HCT116 (cell line): Measurements from ENCODE around the gene STUM. TPM values are rescaled to one million over a fixed set of nuclear protein-coding genes. Genes with fewer than 3 reads are reported as not detected.

Experiments used
- ATAC-seq: fragments of 200-7000 bp; cut with Tn5 transposase; 2 replicates; pipeline ENCODE4 v1.9.1; 2020; ENCODE audit warnings: mild to moderate bottlenecking, moderate library complexity
- BruUV-seq: library from RNA; stranded (reverse); fragments of 400-500 nt; replicated peaks from 2 replicates; lab custom pipeline; 2021; lab: Mats Ljungman, UMichigan
- CTCF ChIA-PET: fragments of 300-600 bp; sonication (Branson Sonifier 250); formaldehyde crosslinking; loops from one replicate; lab custom pipeline; 2021; ENCODE audit warnings: antibody characterized with exemption; lab: Charles Lee
- POLR2A ChIA-PET: fragments of 300-600, 350-600 bp; sonication (Branson Sonifier 250); formaldehyde crosslinking; loops from one replicate; lab custom pipeline; 2021; ENCODE audit warnings: antibody characterized with exemption; lab: Charles Lee
- RAD21 ChIA-PET, 2 experiments: fragments of 300-600 bp; sonication (Branson Sonifier 250); formaldehyde crosslinking; loops; one replicate each; lab custom pipeline; 2023; ENCODE audit warnings: low total read pairs in 2 of 2; ENCODE audit not compliant: uncharacterized antibody in 2 of 2, unreplicated experiment in 2 of 2, low non-redundant PET in 1 of 2; lab: Charles Lee
- DNase-seq: peaks from one replicate; pipeline ENCODE4 v3.0.0-alpha.2; 2010; ENCODE audit warnings: low read depth, low spot score
- H2AFZ ChIP-seq: fragments of 200-600 bp; shearing (Covaris generic), sonication (generic); 2 replicates; pipeline ENCODE4 v1.6.1; 2017; ENCODE audit warnings: low read depth, mixed run types, mixed read lengths, antibody characterized with exemption, low read length; ENCODE audit not compliant: poor library complexity, severe bottlenecking
- H3K27ac ChIP-seq: 2 replicates; pipeline ENCODE4 v1.5.1; 2012; ENCODE audit warnings: low read depth, low read length
- H3K27me3 ChIP-seq: fragments of 200-600 bp; sonication (generic); 2 replicates; pipeline ENCODE4 v1.6.1; 2016; ENCODE audit warnings: mixed run types, low read length, mixed read lengths; ENCODE audit not compliant: insufficient read depth
- H3K36me3 ChIP-seq, 2 experiments: fragments of 200-500 bp in 1 of 2; fragments of 200-600 bp in 1 of 2; sonication (Bioruptor generic) in 1 of 2; sonication (generic) in 1 of 2; 2 replicates each; pipeline versions ENCODE4 v1.5.1 to v1.6.1; 2014 to 2016; ENCODE audit warnings: low read length in 2 of 2, inconsistent platforms in 1 of 2, mixed read lengths in 1 of 2, mixed run types in 1 of 2; ENCODE audit not compliant: insufficient read depth in 2 of 2, control insufficient read depth in 1 of 2
- H3K4me1 ChIP-seq, 2 experiments: fragments of 200-600 bp in 1 of 2; sonication (generic) in 1 of 2; 2 replicates each; pipeline versions ENCODE4 v1.5.1 to v1.6.1; 2012 to 2017; ENCODE audit warnings: low read length in 2 of 2, inconsistent platforms in 1 of 2, mild to moderate bottlenecking in 1 of 2, mixed read lengths in 1 of 2, mixed run types in 1 of 2, moderate library complexity in 1 of 2; ENCODE audit not compliant: insufficient read depth in 2 of 2, control insufficient read depth in 1 of 2
- H3K4me2 ChIP-seq: fragments of 200-600 bp; sonication (generic); 2 replicates; pipeline ENCODE4 v1.6.1; 2017; ENCODE audit warnings: mixed run types, low read length, mixed read lengths
- H3K4me3 ChIP-seq, 2 experiments: fragments of 200-600 bp in 1 of 2; sonication (generic) in 1 of 2; replicated peaks in 1 of 2; 2 replicates each; pipeline ENCODE4 v1.5.1; 2011 to 2016; ENCODE audit warnings: low read length in 2 of 2, control low read depth in 1 of 2, low read depth in 1 of 2, mild to moderate bottlenecking in 1 of 2, mixed read lengths in 1 of 2, mixed run types in 1 of 2
- H3K79me2 ChIP-seq: fragments of 200-600 bp; sonication (generic); 2 replicates; pipeline ENCODE4 v1.6.1; 2017; ENCODE audit warnings: mild to moderate bottlenecking, mixed run types, low read length, moderate library complexity, mixed read lengths; ENCODE audit not compliant: insufficient read depth
- H3K9ac ChIP-seq: fragments of 200-600 bp; sonication (generic); 2 replicates; pipeline ENCODE4 v1.6.1; 2016; ENCODE audit warnings: low read length, mixed read lengths
- H3K9me2 ChIP-seq: fragments of 200-600 bp; sonication (generic), shearing (Covaris generic); 2 replicates; pipeline ENCODE4 v1.6.1; 2017; ENCODE audit warnings: mixed run types, mild to moderate bottlenecking, moderate library complexity; ENCODE audit not compliant: insufficient read depth
- H3K9me3 ChIP-seq, 2 experiments: fragments of 200-500 bp in 1 of 2; fragments of 200-600 bp in 1 of 2; sonication (Bioruptor generic) in 1 of 2; sonication (generic) in 1 of 2; 2 replicates each; pipeline ENCODE4 v1.6.1; 2014 to 2017; ENCODE audit warnings: low read length in 2 of 2, mixed read lengths in 2 of 2, inconsistent platforms in 1 of 2, low read depth in 1 of 2, mild to moderate bottlenecking in 1 of 2, mixed run types in 1 of 2, moderate library complexity in 1 of 2; ENCODE audit not compliant: control insufficient read depth in 1 of 2, insufficient read depth in 1 of 2
- H4K20me1 ChIP-seq: fragments of 200-600 bp; sonication (generic), shearing (Covaris generic); 2 replicates; pipeline ENCODE4 v1.6.1; 2017; ENCODE audit warnings: mixed run types, mild to moderate bottlenecking, moderate library complexity; ENCODE audit not compliant: insufficient read depth
- CBX3 ChIP-seq: IDR thresholded peaks from 2 replicates; pipeline ENCODE4 v1.6.1; 2012; ENCODE audit warnings: low read depth
- CEBPB ChIP-seq: IDR thresholded peaks from 2 replicates; pipeline ENCODE4 v1.6.1; 2012; ENCODE audit warnings: low read depth
- EZH2phosphoT487 ChIP-seq: fragments of 200-600 bp; IDR thresholded peaks from 2 replicates; pipeline ENCODE4 v1.6.1; 2018; ENCODE audit warnings: antibody characterized with exemption, borderline replicate concordance
- JUND ChIP-seq: IDR thresholded peaks from 2 replicates; pipeline ENCODE4 v1.6.1; 2012
- POLR2AphosphoS5 ChIP-seq: IDR thresholded peaks from 2 replicates; pipeline ENCODE4 v1.6.1; 2011; ENCODE audit warnings: mild to moderate bottlenecking, low read depth, low read length, moderate library complexity
- ZFX ChIP-seq: fragments of 450-650 bp; IDR thresholded peaks from 2 replicates; pipeline ENCODE4 v1.6.1; 2017
- intact Hi-C: fragments of 100-400 bp; cut with micrococcal nuclease; formaldehyde crosslinking; loops from 2 replicates; pipeline ENCODE4 v1.10.0; 2022
- total RNA-seq: library from RNA; stranded (reverse); gene quantifications from one replicate; pipeline ENCODE4 v1.2.1, GENCODE V29; 2021; ENCODE audit not compliant: unreplicated experiment
- TF ChIP-seq, protein P1 (sequence below): IDR thresholded peaks from 2 replicates; pipeline ENCODE4 v1.6.1; 2012; ENCODE audit warnings: low read depth
- TF ChIP-seq, protein P2 (sequence below): IDR thresholded peaks from 2 replicates; pipeline ENCODE4 v1.6.1; 2012

STUM gene
- total RNA-seq, 1 experiment from 2014 or later = not detected

DNA sequence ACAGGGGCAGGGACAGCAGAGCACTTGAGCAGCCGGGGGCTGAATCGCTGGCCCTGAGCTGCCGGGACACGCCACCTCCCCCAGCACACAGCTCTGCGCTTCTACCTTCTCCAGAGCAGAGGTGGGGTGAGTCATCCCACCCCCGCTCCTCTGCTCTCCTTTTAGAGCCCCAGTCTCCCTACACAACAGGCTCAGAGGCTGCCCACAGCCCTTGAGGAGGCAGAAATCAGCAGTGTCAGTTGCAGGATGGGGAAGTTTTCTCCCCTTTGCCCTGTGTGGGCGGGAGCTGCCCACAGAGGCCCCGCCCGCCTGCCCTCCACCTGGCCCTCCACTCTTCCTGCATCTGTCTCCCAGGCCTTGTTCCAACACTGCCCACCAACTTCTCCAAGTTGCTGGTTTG lies 94.6 kb downstream of the STUM start (continued):
- no peak for TF ChIP-seq CEBPB
- TF ChIP-seq EZH2phosphoT487 = no peak
- no peak for TF ChIP-seq ZFX
- TF ChIP-seq CBX3 = no peak
- TF ChIP-seq, protein P1, sequence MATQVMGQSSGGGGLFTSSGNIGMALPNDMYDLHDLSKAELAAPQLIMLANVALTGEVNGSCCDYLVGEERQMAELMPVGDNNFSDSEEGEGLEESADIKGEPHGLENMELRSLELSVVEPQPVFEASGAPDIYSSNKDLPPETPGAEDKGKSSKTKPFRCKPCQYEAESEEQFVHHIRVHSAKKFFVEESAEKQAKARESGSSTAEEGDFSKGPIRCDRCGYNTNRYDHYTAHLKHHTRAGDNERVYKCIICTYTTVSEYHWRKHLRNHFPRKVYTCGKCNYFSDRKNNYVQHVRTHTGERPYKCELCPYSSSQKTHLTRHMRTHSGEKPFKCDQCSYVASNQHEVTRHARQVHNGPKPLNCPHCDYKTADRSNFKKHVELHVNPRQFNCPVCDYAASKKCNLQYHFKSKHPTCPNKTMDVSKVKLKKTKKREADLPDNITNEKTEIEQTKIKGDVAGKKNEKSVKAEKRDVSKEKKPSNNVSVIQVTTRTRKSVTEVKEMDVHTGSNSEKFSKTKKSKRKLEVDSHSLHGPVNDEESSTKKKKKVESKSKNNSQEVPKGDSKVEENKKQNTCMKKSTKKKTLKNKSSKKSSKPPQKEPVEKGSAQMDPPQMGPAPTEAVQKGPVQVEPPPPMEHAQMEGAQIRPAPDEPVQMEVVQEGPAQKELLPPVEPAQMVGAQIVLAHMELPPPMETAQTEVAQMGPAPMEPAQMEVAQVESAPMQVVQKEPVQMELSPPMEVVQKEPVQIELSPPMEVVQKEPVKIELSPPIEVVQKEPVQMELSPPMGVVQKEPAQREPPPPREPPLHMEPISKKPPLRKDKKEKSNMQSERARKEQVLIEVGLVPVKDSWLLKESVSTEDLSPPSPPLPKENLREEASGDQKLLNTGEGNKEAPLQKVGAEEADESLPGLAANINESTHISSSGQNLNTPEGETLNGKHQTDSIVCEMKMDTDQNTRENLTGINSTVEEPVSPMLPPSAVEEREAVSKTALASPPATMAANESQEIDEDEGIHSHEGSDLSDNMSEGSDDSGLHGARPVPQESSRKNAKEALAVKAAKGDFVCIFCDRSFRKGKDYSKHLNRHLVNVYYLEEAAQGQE = no peak
- TF ChIP-seq POLR2AphosphoS5 = 0 out of 2 replicates have a peak, but pooled peaks have one; percentile 37
- TF ChIP-seq JUND = peak; percentile 80

DNA sequence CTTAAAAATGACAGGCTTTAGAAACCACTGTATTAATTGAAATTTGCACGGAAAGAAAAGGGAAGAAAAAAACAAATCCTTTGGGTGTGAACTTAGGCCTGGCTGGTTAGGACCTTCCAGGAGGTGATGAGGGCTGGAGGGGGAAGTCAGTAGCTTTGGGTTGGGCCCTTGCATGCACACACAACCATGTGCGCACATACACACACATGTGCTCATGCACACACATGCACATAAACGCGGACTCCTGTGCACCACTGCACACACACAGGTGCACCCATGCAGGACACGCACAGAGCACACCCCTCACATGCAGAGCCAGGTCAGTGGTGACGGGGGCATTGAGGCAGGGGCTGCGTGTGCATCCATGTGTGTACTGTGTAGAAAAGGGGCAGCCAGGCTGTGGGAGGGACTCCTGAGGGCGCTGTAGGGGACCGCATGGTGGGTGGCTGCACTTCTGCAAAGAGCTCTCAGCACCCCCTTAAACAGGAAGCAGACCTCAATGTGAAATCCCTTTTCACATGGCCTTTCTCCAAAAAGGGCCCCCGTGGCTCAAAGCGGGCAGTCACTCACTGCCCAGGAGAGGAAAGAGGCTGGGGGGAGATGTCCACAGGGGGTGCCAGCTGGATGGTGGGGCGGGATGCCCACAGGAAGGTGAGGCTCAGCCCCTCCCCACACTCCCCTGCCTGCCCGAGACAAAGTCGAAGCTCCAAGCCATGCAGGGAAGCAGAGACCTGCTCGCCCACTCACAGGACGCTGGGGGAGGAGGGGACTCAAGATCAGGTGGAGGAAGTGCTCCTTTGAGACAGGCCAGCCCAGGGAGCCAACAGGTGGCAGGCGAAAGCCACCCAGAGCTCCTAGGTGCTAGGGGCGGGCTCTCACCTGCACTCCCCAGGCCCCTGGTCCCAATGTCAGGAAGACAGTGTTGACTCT lies 95.3 kb downstream of the STUM start:
- H3K4me2 ChIP-seq = peak overlapping the region; percentile 77
- DNase-seq (no peak), ATAC-seq (peak; percentile 8; the same call in 1 of the 2 replicates)
- H3K27ac ChIP-seq = peak overlapping the region; percentile 35
- no peaks in the 10 kb centered on the region for H4K20me1 ChIP-seq
- no TSS peak for BruUV-seq
- RAD21 ChIA-PET = no interaction called here
- no peaks in the 10 kb centered on the region for H3K9me3 ChIP-seq
- TF ChIP-seq POLR2AphosphoS5 (no peak), CBX3 (no peak)
- TF ChIP-seq, protein P2, sequence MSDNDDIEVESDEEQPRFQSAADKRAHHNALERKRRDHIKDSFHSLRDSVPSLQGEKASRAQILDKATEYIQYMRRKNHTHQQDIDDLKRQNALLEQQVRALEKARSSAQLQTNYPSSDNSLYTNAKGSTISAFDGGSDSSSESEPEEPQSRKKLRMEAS = no peak
- no peak overlapping the region for H2AFZ ChIP-seq
- no peaks in the 10 kb centered on the region for H3K36me3 ChIP-seq
- no peaks in the 10 kb centered on the region for H3K9me2 ChIP-seq
- peak overlapping the region in 1 of 2 experiments; percentile 40; a peak in 2 of 4 replicates for H3K4me3 ChIP-seq
- H3K4me1 ChIP-seq = peaks cover 21 to 38% of the 10 kb centered on the region in 2 experiments
- no peaks in the 10 kb centered on the region for H3K79me2 ChIP-seq
- H3K9ac ChIP-seq = peak overlapping the region; percentile 44
- no peaks in the 10 kb centered on the region for H3K27me3 ChIP-seq
- CTCF ChIA-PET = interaction anchor here (1.2 kb wide), 1 partner anchor 184 kb away, joined by 3 read pairs; no protein-coding TSS in a partner anchor
- intact Hi-C loops = no loop called here
- POLR2A ChIA-PET = interaction anchor here (1.0 to 1.1 kb wide), 3 partner anchors 171 to 184 kb away, joined by 3 read pairs; no protein-coding TSS in a partner anchor
